Mesendoderm (in vitro differentiated cells): ENCODE data around the gene HPD.

ENCODE experiments used
- DNase-seq: peaks from one replicate; pipeline ENCODE4 v3.0.0; 2013
- H2AK5ac ChIP-seq: 2 replicates; pipeline ENCODE4 v1.6.1; 2013; ENCODE audit warnings: low read length, inconsistent platforms
- H2BK120ac ChIP-seq: 2 replicates; pipeline ENCODE4 v1.6.1; 2013; ENCODE audit warnings: low read depth, mild to moderate bottlenecking, low read length, moderate library complexity, mixed read lengths
- H2BK15ac ChIP-seq: replicated peaks from 2 replicates; pipeline ENCODE4 v1.6.1; 2013; ENCODE audit warnings: low read depth, mild to moderate bottlenecking, moderate library complexity
- H2BK5ac ChIP-seq: 2 replicates; pipeline ENCODE4 v1.6.1; 2013; ENCODE audit warnings: low read length, inconsistent platforms
- H3K18ac ChIP-seq: 2 replicates; pipeline ENCODE4 v1.6.1; 2013; ENCODE audit warnings: mild to moderate bottlenecking, low read length, mixed read lengths
- H3K23ac ChIP-seq: one replicate; pipeline ENCODE4 v1.6.1; 2013; ENCODE audit warnings: low read length
- H3K27ac ChIP-seq: 2 replicates; pipeline ENCODE4 v1.5.1; 2013; ENCODE audit warnings: low read depth, mild to moderate bottlenecking, inconsistent platforms, low read length, moderate library complexity
- H3K27me3 ChIP-seq: 2 replicates; pipeline ENCODE4 v1.6.1; 2013; ENCODE audit warnings: low read length, control low read depth, mild to moderate bottlenecking, inconsistent platforms; ENCODE audit not compliant: insufficient read depth, poor library complexity
- H3K36me3 ChIP-seq: 2 replicates; pipeline ENCODE4 v1.6.1; 2013; ENCODE audit warnings: low read length, inconsistent platforms; ENCODE audit not compliant: control insufficient read depth, insufficient read depth
- H3K4ac ChIP-seq: one replicate; pipeline ENCODE4 v1.6.1; 2013; ENCODE audit warnings: low read depth, mild to moderate bottlenecking, low read length, moderate library complexity
- H3K4me1 ChIP-seq: 2 replicates; pipeline ENCODE4 v1.6.1; 2013; ENCODE audit warnings: low read depth, low read length, inconsistent platforms; ENCODE audit not compliant: control insufficient read depth
- H3K4me2 ChIP-seq: 2 replicates; pipeline ENCODE4 v1.6.1; 2013; ENCODE audit warnings: low read length
- H3K4me3 ChIP-seq: 2 replicates; pipeline ENCODE4 v1.5.1; 2013; ENCODE audit warnings: mild to moderate bottlenecking, low read length
- H3K56ac ChIP-seq: one replicate; pipeline ENCODE4 v1.6.1; 2013; ENCODE audit warnings: low read length
- H3K79me1 ChIP-seq: 2 replicates; pipeline ENCODE4 v1.6.1; 2013; ENCODE audit warnings: low read length, inconsistent platforms
- H3K79me2 ChIP-seq: 2 replicates; pipeline ENCODE4 v1.6.1; 2013; ENCODE audit warnings: mild to moderate bottlenecking, low read length; ENCODE audit not compliant: control insufficient read depth, insufficient read depth
- H3K9ac ChIP-seq: 2 replicates; pipeline ENCODE4 v1.6.1; 2013; ENCODE audit warnings: low read length, inconsistent platforms
- H4K5ac ChIP-seq: one replicate; pipeline ENCODE4 v1.6.1; 2013; ENCODE audit warnings: low read length
- H4K8ac ChIP-seq: one replicate; pipeline ENCODE4 v1.6.1; 2013; ENCODE audit warnings: low read depth, mild to moderate bottlenecking, control low read depth, low read length, moderate library complexity
- WGBS: extraction: QIAGEN DNeasy Blood & Tissue Kit; methylation state at CpG from one replicate; pipeline ENCODE4 v1.1.7; 2013; ENCODE audit warnings: low lambda C conversion rate, missing lambda C conversion rate; ENCODE audit not compliant: insufficient coverage; ENCODE audit errors: extremely low coverage; 5-methylcytosine and 5-hydroxymethylcytosine counted together

Gene HPD

GRCh38 chr12:121807642-121808347 lies 50.9 kb downstream of the HPD start:
- Histone ChIP-seq H2BK5ac (no peak overlapping the region), H3K9ac (peak overlapping the region; percentile 14), H2BK120ac (no peak overlapping the region), H3K23ac (no peak overlapping the region), H2AK5ac (no peak overlapping the region), H3K27ac (no peak overlapping the region), H3K36me3 (peaks cover 2% of the 10 kb centered on the region), H3K4me3 (no peak overlapping the region), H4K5ac (no peak overlapping the region), H3K79me2 (peaks cover 63% of the 10 kb centered on the region), H3K18ac (no peak overlapping the region), H2BK15ac (no peak overlapping the region), H3K4ac (no peak overlapping the region), H3K56ac (peak overlapping the region; percentile 27), H3K4me1 (peaks cover 7% of the 10 kb centered on the region), H3K27me3 (no peaks in the 10 kb centered on the region), H3K79me1 (peaks cover 24% of the 10 kb centered on the region), H3K4me2 (no peak overlapping the region), H4K8ac (no peak overlapping the region)
- WGBS = no CpG with 5 or more reads among the region's 14 CpGs
- no peak for DNase-seq

DNA sequence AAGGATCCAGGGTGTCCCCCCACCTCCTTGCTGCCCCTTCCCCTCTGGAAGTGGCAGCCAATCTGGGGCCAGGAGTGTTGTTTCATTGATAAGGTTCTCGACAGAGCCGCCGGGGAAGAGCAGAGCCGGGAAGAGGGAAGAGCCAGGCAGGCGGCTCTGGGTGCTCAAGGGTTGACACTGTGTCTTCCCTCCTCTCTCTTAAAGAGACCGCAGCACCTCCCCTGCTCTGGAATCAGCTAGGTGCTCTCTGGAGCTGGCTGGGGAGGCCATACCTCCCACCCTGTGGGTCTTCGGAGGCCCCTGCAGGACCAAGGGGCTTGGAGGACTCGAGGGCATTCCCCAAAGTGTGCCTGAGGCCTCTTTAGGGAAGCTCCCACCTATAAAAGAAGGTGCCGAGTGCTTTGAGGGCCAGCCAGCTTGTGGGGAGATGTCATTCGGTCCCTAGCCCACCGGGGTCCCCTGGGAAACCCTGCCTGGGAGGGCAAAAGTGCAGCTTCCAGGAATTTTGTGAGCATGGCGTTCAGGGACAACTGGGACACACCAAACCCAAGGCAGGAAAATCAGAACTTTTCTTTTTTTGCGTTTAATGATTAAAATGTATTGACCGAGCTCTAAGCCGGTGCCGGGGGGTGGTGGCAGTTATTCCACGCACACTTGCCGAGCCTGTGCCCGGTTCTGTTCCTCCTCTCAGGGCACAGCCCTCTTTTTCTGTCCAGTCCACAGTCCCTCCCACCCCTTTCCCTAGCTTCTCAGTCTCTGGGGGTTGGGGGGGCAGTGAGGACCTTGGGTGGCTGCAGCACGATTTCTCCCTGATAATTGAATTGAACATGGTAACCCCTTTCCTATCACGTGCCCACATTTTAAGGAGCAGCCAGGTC lies 51.9 kb downstream of the HPD start:
- Histone ChIP-seq H3K27ac (no peak overlapping the region), H3K4me3 (no peak overlapping the region), H3K9ac (peak overlapping the region; percentile 66), H3K27me3 (no peaks in the 10 kb centered on the region), H3K4me1 (peaks cover 7% of the 10 kb centered on the region), H3K4ac (no peak overlapping the region), H3K23ac (peak overlapping the region; percentile 89), H3K36me3 (peaks cover 2% of the 10 kb centered on the region), H2BK5ac (peak overlapping the region; percentile 62), H4K5ac (no peak overlapping the region), H2BK120ac (no peak overlapping the region), H3K79me1 (peaks cover 24% of the 10 kb centered on the region), H2AK5ac (no peak overlapping the region), H3K4me2 (peak overlapping the region; percentile 45), H3K79me2 (peaks cover 64% of the 10 kb centered on the region), H2BK15ac (no peak overlapping the region), H4K8ac (no peak overlapping the region), H3K18ac (no peak overlapping the region), H3K56ac (peak overlapping the region; percentile 73)
- no CpG with 5 or more reads among the region's 21 CpGs for WGBS
- DNase-seq = peak; percentile 60

DNA sequence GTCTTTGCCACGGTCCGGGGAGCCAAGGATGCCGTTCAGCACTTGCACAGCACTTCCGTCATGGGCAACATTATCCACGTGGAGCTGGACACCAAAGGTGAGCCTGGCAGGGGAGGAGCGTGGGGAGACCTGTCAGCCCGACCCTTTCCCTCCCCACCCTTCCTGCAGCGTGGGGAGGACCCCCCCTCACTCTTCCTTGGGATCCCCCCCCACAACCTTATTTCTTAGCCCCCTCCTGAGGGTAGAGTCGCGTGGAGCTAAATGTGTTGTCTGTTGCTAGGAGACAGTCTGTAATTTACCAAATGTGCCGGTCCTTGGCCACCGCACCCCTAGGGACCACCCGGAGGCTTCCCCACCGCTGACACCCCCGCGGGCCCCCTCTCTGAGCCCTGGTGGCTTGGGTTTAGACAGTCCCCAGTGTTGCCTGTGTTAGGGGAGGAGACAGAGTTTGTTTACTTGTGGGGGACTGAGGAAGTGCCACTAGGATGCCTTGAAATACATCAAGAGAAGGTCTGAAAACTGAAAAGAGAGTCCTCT lies 52.6 kb downstream of the HPD start:
- Histone ChIP-seq H3K27ac (no peak overlapping the region), H3K56ac (peak overlapping the region; percentile 59), H3K23ac (no peak overlapping the region), H3K79me1 (peaks cover 18% of the 10 kb centered on the region), H4K8ac (no peak overlapping the region), H2BK120ac (no peak overlapping the region), H3K4me2 (peak overlapping the region; percentile 25), H2AK5ac (no peak overlapping the region), H3K4me3 (no peak overlapping the region), H3K9ac (peak overlapping the region; percentile 66), H4K5ac (no peak overlapping the region), H3K4me1 (peaks cover 5% of the 10 kb centered on the region), H3K79me2 (peaks cover 64% of the 10 kb centered on the region), H3K36me3 (peaks cover 2% of the 10 kb centered on the region), H3K18ac (no peak overlapping the region), H2BK5ac (no peak overlapping the region), H3K27me3 (no peaks in the 10 kb centered on the region), H2BK15ac (no peak overlapping the region), H3K4ac (no peak overlapping the region)
- WGBS = no CpG with 5 or more reads among the region's 16 CpGs
- no peak for DNase-seq

DNA sequence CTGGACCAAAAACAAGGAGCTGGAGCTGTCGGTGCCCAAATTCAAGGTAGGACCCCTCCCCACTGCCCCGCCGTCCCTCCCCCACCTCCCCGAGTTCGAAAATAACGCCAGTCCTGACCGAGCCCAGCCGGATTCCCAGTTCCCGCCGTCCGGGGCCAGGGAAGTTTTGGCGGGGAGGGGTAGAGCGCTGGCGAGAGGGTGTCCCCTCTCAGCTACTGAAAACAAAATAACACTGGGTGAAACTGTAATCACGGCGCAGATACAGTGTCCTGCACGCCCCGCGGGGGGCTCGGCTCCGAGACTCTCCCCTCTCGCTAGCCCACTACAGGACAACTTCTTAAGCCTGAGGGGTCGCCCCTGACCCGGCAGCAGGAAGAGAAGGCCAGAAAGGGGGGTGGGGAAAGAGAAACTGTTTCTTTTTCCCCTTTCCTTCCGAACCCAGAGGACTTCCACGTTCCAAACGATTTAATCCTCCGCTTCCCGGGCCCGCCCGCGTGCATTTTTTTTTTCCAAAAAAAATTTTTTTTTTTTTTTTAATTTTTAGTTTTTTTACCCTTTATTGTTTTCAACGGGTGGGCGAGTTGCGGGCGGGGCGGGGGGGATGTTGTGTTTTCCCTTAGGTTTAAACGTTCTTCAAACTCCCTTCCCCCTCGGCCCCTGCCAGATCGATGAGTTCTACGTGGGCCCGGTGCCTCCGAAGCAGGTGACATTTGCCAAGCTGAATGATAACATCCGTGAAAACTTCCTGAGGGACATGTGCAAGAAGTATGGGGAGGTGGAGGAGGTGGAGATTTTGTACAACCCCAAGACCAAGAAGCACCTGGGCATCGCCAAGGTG lies 53.3 kb downstream of the HPD start:
- no peak overlapping the region for H4K5ac ChIP-seq
- H3K56ac ChIP-seq = peak overlapping the region; percentile 82
- H3K79me2 ChIP-seq = peaks cover 60% of the 10 kb centered on the region
- no peak overlapping the region for H4K8ac ChIP-seq
- H3K27me3 ChIP-seq = no peaks in the 10 kb centered on the region
- peak overlapping the region; percentile 99 for H3K4ac ChIP-seq
- peak overlapping the region; percentile 70 for H3K4me3 ChIP-seq
- no peak overlapping the region for H3K23ac ChIP-seq
- H2BK120ac ChIP-seq = peak overlapping the region; percentile 63
- peak overlapping the region; percentile 97 for H3K18ac ChIP-seq
- no peaks in the 10 kb centered on the region for H3K36me3 ChIP-seq
- no peak overlapping the region for H3K27ac ChIP-seq
- no peak overlapping the region for H2BK5ac ChIP-seq
- H2AK5ac ChIP-seq = no peak overlapping the region
- DNase-seq = peak; percentile 68
- peak overlapping the region; percentile 99 for H3K9ac ChIP-seq
- H3K79me1 ChIP-seq = peaks cover 12% of the 10 kb centered on the region
- H3K4me2 ChIP-seq = peak overlapping the region; percentile 67
- H3K4me1 ChIP-seq = no peaks in the 10 kb centered on the region
- no CpG with 5 or more reads among the region's 45 CpGs for WGBS
- no peak overlapping the region for H2BK15ac ChIP-seq

GRCh38 chr12:121804417-121805111 lies 54.1 kb downstream of the HPD start:
- WGBS = no CpG with 5 or more reads among the region's 63 CpGs
- Histone ChIP-seq H3K9ac (peak overlapping the region; percentile 99), H2BK5ac (no peak overlapping the region), H2BK120ac (peak overlapping the region; percentile 63), H3K4ac (peak overlapping the region; percentile 99), H2BK15ac (peak overlapping the region; percentile 59), H3K27me3 (no peaks in the 10 kb centered on the region), H4K5ac (no peak overlapping the region), H3K27ac (peak overlapping the region; percentile 90), H4K8ac (no peak overlapping the region), H3K4me2 (peak overlapping the region; percentile 46), H3K23ac (no peak overlapping the region), H3K36me3 (no peaks in the 10 kb centered on the region), H2AK5ac (no peak overlapping the region), H3K79me2 (peaks cover 54% of the 10 kb centered on the region), H3K79me1 (peaks cover 12% of the 10 kb centered on the region), H3K18ac (peak overlapping the region; percentile 97), H3K4me3 (peak overlapping the region; percentile 70), H3K4me1 (no peaks in the 10 kb centered on the region), H3K56ac (peak overlapping the region; percentile 82)
- peak; percentile 44 for DNase-seq
